SU-DHL-6 (cell line): ENCODE data around the gene CRTC2.

ENCODE experiments used
- CTCF ChIP-seq: fragments of 200-600 bp; sonication (generic); IDR thresholded peaks from one replicate; pipeline ENCODE4 v1.5.1; 2017; ENCODE audit warnings: antibody characterized with exemption, mild to moderate bottlenecking, low read length, moderate library complexity; ENCODE audit not compliant: insufficient read depth, poor library complexity, severe bottlenecking
- EZH2phosphoT487 ChIP-seq: fragments of 200-600 bp; sonication (generic), shearing (Covaris generic); conservative IDR thresholded peaks from 2 replicates; pipeline ENCODE4 v1.6.1; 2018; ENCODE audit warnings: mild to moderate bottlenecking, antibody characterized with exemption, low read length, moderate library complexity, mixed read lengths

GRCh38 chr1:153967107-153967999, 8.9 kb upstream of the CRTC2 start, which contains the start of gene CREB3L4:
- TF ChIP-seq CTCF: peak; percentile 13
- no peak for TF ChIP-seq EZH2phosphoT487
